ENCODE results near the gene HMGN4. TPM values are rescaled to one million over a fixed set of nuclear protein-coding genes. Genes with fewer than 3 reads are reported as not detected.
A peak's percentile ranks its signal among the peaks of the same experiment; 100 is the strongest.

Gene HMGN4
- total and polyA plus RNA-seq, 9 of the 15 experiments (the other 6 are each of a cell fraction or from before 2014, with no cell fraction given): 35.4 to 134 (median 94.1) TPM

- TF ChIP-seq TFAP4 (CRISPR knock-in tag; IDR thresholded peaks at IDR 0.05; ENCODE audit: borderline replicate concordance) (no peak), CHD4 (IDR thresholded peaks at IDR 0.05; ENCODE audit: insufficient read depth, insufficient replicate concordance, low read depth, low read length, poor library complexity, severe bottlenecking) (no peak), IRF2 (CRISPR knock-in tag; IDR thresholded peaks at IDR 0.05) (no peak), POLR2A (conservative IDR thresholded peaks at IDR 0.05) (no peak), EGR1 (conservative IDR thresholded peaks at IDR 0.05) (no peak), ZFP91 (CRISPR knock-in tag; IDR thresholded peaks at IDR 0.05) (no peak), NR1H2 (CRISPR knock-in tag; IDR thresholded peaks at IDR 0.05) (no peak), KHSRP (IDR thresholded peaks at IDR 0.05) (no peak), SRF (CRISPR knock-in tag; IDR thresholded peaks at IDR 0.05) (no peak), NKRF (IDR thresholded peaks at IDR 0.05; ENCODE audit: borderline replicate concordance) (no peak), MYC (IDR thresholded peaks at IDR 0.05; ENCODE audit: low read depth, low read length) (no peak), MYC (CRISPR knock-in tag; IDR thresholded peaks at IDR 0.05; ENCODE audit: borderline replicate concordance, low read depth) (0 out of 2 replicates have a peak, but pooled peaks have one; percentile 38), ARHGAP35 (IDR thresholded peaks at IDR 0.05; ENCODE audit: partially characterized antibody) (no peak), BRF2 (IDR thresholded peaks at IDR 0.05; ENCODE audit: borderline replicate concordance, insufficient read depth, insufficient read length) (no peak), ZNF436 (CRISPR knock-in tag; IDR thresholded peaks at IDR 0.05) (no peak), NRF1 (conservative IDR thresholded peaks at IDR 0.05 in 1 of 2, IDR thresholded peaks at IDR 0.05 in 1 of 2) (no peak), BMI1 (IDR thresholded peaks at IDR 0.05; ENCODE audit: low read length) (no peak), NFE2L1 (tag; IDR thresholded peaks at IDR 0.05; ENCODE audit: borderline replicate concordance, low read depth) (no peak), ZNF655 (CRISPR knock-in tag; IDR thresholded peaks at IDR 0.05) (no peak), POLR2AphosphoS5 (IDR thresholded peaks at IDR 0.05; ENCODE audit: control insufficient read depth, insufficient read depth, low read depth, low read length) (no peak), ZBTB8A (IDR thresholded peaks at IDR 0.05; ENCODE audit: partially characterized antibody) (no peak), PHF20 (IDR thresholded peaks at IDR 0.05; ENCODE audit: partially characterized antibody) (no peak), STAT5A (IDR thresholded peaks at IDR 0.05; ENCODE audit: borderline replicate concordance, low read length) (no peak), PYGO2 (tag; IDR thresholded peaks at IDR 0.05) (peak; percentile 70; the same call in 1 of the 2 replicates)
Observed at GRCh38 chr6:26491604-26492003, 46.6 kb upstream of the HMGN4 start (continued).

Measured in K562 (cell line).